Panc1 (cell line): ENCODE data around the gene PPP1R1B. TPM values are rescaled to one million over a fixed set of nuclear protein-coding genes. Genes with fewer than 3 reads are reported as not detected.
A peak's percentile ranks its signal among the peaks of the same experiment; 100 is the strongest.

Experiments used
- ATAC-seq: fragments of 200-7000 bp; cut with Tn5 transposase; 2 replicates; pipeline ENCODE4 v1.9.1; 2020; ENCODE audit warnings: mild to moderate bottlenecking, moderate library complexity
- Bru-seq: library from RNA; stranded (reverse); fragments of 400-500 nt; gene quantifications from one replicate; lab custom pipeline; 2021; lab: Mats Ljungman, UMichigan
- BruChase-seq, 2 experiments: library from RNA; stranded (reverse); fragments of 400-500 nt; gene quantifications; one replicate each; lab custom pipeline; 2021; lab: Mats Ljungman, UMichigan
- BruUV-seq: library from RNA; stranded (reverse); fragments of 400-500 nt; replicated peaks from 2 replicates; lab custom pipeline; 2021; lab: Mats Ljungman, UMichigan
- CTCF ChIA-PET: fragments of 300-600 bp; sonication (Branson Sonifier 250); formaldehyde crosslinking; loops from one replicate; lab custom pipeline; 2022; ENCODE audit warnings: antibody characterized with exemption; lab: Charles Lee
- POLR2A ChIA-PET: fragments of 300-600 bp; sonication (Branson Sonifier 250); formaldehyde crosslinking; loops from one replicate; lab custom pipeline; 2022; ENCODE audit warnings: antibody characterized with exemption; lab: Charles Lee
- DNase-seq: peaks from one replicate; pipeline ENCODE4 v3.0.0-alpha.2; 2010; ENCODE audit warnings: low read depth, low spot score
- H3K27ac ChIP-seq: 2 replicates; pipeline ENCODE4 v1.5.1; 2011; ENCODE audit warnings: mild to moderate bottlenecking, low read length, inconsistent platforms
- H3K27me3 ChIP-seq: fragments of 200-500 bp; sonication (Bioruptor generic); 2 replicates; pipeline ENCODE4 v1.6.0; 2014; ENCODE audit warnings: low read length, inconsistent platforms; ENCODE audit not compliant: control insufficient read depth, insufficient read depth
- H3K36me3 ChIP-seq: fragments of 200-500 bp; sonication (Bioruptor generic); 2 replicates; pipeline ENCODE4 v1.5.1; 2014; ENCODE audit warnings: inconsistent platforms, mild to moderate bottlenecking, low read length, moderate library complexity; ENCODE audit not compliant: control insufficient read depth, insufficient read depth
- H3K4me1 ChIP-seq: 2 replicates; pipeline ENCODE4 v1.5.1; 2011; ENCODE audit warnings: inconsistent platforms, mild to moderate bottlenecking, low read length, moderate library complexity; ENCODE audit not compliant: control insufficient read depth, insufficient read depth
- H3K4me3 ChIP-seq, 2 experiments: 2 replicates each; pipeline ENCODE4 v1.5.1; 2011 to 2012; ENCODE audit warnings: low read depth in 2 of 2, low read length in 2 of 2, mild to moderate bottlenecking in 2 of 2, inconsistent platforms in 1 of 2, moderate library complexity in 1 of 2
- H3K9me3 ChIP-seq: fragments of 200-500 bp; sonication (Bioruptor generic); 2 replicates; pipeline ENCODE4 v1.5.1; 2014; ENCODE audit warnings: low read depth, mild to moderate bottlenecking, inconsistent platforms, low read length, moderate library complexity; ENCODE audit not compliant: control insufficient read depth, insufficient read depth
- CTCF ChIP-seq: fragments of 450-650 bp; IDR thresholded peaks from 2 replicates; pipeline ENCODE4 v1.5.1; 2017; ENCODE audit warnings: mild to moderate bottlenecking
- POLR2AphosphoS5 ChIP-seq: IDR thresholded peaks from 2 replicates; pipeline ENCODE4 v1.6.1; 2012; ENCODE audit warnings: mild to moderate bottlenecking, low read depth, low read length, moderate library complexity
- REST ChIP-seq, 2 experiments: IDR thresholded peaks; 2 replicates each; pipeline ENCODE4 v1.6.1; 2011 to 2012; ENCODE audit warnings: low read depth in 2 of 2, control low read depth in 1 of 2, low read length in 1 of 2, mild to moderate bottlenecking in 1 of 2, moderate library complexity in 1 of 2; ENCODE audit not compliant: insufficient read depth in 1 of 2
- SIN3A ChIP-seq: IDR thresholded peaks from 2 replicates; pipeline ENCODE4 v1.6.1; 2012; ENCODE audit warnings: low read depth, mild to moderate bottlenecking, low read length, moderate library complexity, borderline replicate concordance; ENCODE audit not compliant: insufficient read depth
- TCF7L2 ChIP-seq: IDR thresholded peaks from 2 replicates; pipeline ENCODE4 v1.6.1; 2011; ENCODE audit warnings: mild to moderate bottlenecking, low read depth, low read length, inconsistent platforms
- in situ Hi-C: cut with HindIII; loops from 2 replicates; pipeline ENCODE4 v1.10.0; 2016; ENCODE audit warnings: low sequenced_read_pairs, low pct_unique_long_range_greater_than_20kb
- intact Hi-C: fragments of 100-400 bp; cut with micrococcal nuclease; formaldehyde crosslinking; loops from one replicate; pipeline ENCODE4 v1.10.0; 2022; ENCODE audit not compliant: unreplicated experiment
- long read RNA-seq: library from polyadenylated mRNA; unstranded; transcript quantifications from one replicate; pipeline ENCODE4 v2.0.0, GENCODE V29; 2021; ENCODE audit not compliant: unreplicated experiment
- polyA plus RNA-seq: library from polyadenylated mRNA; unstranded; fragments of >200 nt; gene quantifications from one replicate; pipeline ENCODE4 v1.2.1, GENCODE V29; 2012; ENCODE audit warnings: missing spikeins; ENCODE audit not compliant: insufficient read length
- total RNA-seq: library from RNA; stranded (reverse); gene quantifications from one replicate; pipeline ENCODE4 v1.2.1, GENCODE V29; 2021; ENCODE audit not compliant: unreplicated experiment

PPP1R1B gene
- total RNA-seq: 45.7 TPM
- 80.3 TPM for polyA plus RNA-seq
- percentile 55 among the genes with signal in this experiment for Bru-seq, nascent RNA
- BruChase-seq, experiment 1, labeled RNA remaining after a 2-hour chase: percentile 53 among the genes with signal in this experiment
- percentile 68 among the genes with signal in this experiment for BruChase-seq, experiment 2, labeled RNA remaining after a 6-hour chase
- long read RNA-seq, partial matches to known transcripts: 3 of 3 reads
- long read RNA-seq, other reads (novel, unspliced or antisense): 0 of 3 reads

- ATAC-seq: no peak
- no peaks in the 10 kb centered on the region for H3K27me3 ChIP-seq
Measured at GRCh38 chr17:39626171-39627046, at the start of gene PPP1R1B. Gene PPP1R1B (plus strand): TSS chr17:39626952. CDS start chr17:39627393, 441 bp downstream.

More at GRCh38 chr17:39626171-39627046, at the start of gene PPP1R1B:
- ChIA-PET POLR2A (no interaction called here), CTCF (interaction anchor here (1.4 kb wide), 1 partner anchor 46 kb away, joined by 3 read pairs; no protein-coding TSS in a partner anchor)
- no peaks in the 10 kb centered on the region for H3K36me3 ChIP-seq
- H3K9me3 ChIP-seq: no peaks in the 10 kb centered on the region
- in situ Hi-C loops: no loop called here
- peak within 1 kb of the TSS; percentile 38 to 52 for H3K4me3 ChIP-seq
- intact Hi-C loops: loop anchor here (5.0 kb wide), 1 partner anchor 126 kb away; no protein-coding TSS in a partner anchor
- TF ChIP-seq CTCF (no peak), SIN3A (no peak), REST (IDR thresholded peaks at IDR 0.05; ENCODE audit: insufficient read depth in 1 of 2, low read depth in 2 of 2, low read length in 1 of 2) (no peak), POLR2AphosphoS5 (no peak), TCF7L2 (no peak)
- BruUV-seq: no TSS peak
- H3K27ac ChIP-seq: peak within 1 kb of the TSS; percentile 48
- peaks cover 10% of the 10 kb centered on the region; the same call in 1 of the 2 replicates for H3K4me1 ChIP-seq
- DNase-seq: no peak
